Keratinocyte (primary cell): ENCODE data around the gene AHNAK.

Experiments used
- EZH2 ChIP-seq: IDR thresholded peaks from one replicate; pipeline ENCODE4 v1.6.1; 2012; ENCODE audit warnings: inconsistent platforms, mild to moderate bottlenecking, low read length, moderate library complexity
- TF ChIP-seq, protein P1 (sequence below), 3 experiments: IDR thresholded peaks in 1 of 3; conservative IDR thresholded peaks in 1 of 3; optimal IDR thresholded peaks in 1 of 3; 2 replicates in 2 of 3; 3 replicates in 1 of 3; pipeline versions ENCODE3 to v1.5.1; 2011; ENCODE audit warnings: low read length in 3 of 3, mild to moderate bottlenecking in 3 of 3, moderate library complexity in 2 of 3, control low read depth in 1 of 3, inconsistent platforms in 1 of 3; ENCODE audit not compliant: insufficient read depth in 2 of 3; ENCODE audit errors: extremely low read depth in 1 of 3

DNA sequence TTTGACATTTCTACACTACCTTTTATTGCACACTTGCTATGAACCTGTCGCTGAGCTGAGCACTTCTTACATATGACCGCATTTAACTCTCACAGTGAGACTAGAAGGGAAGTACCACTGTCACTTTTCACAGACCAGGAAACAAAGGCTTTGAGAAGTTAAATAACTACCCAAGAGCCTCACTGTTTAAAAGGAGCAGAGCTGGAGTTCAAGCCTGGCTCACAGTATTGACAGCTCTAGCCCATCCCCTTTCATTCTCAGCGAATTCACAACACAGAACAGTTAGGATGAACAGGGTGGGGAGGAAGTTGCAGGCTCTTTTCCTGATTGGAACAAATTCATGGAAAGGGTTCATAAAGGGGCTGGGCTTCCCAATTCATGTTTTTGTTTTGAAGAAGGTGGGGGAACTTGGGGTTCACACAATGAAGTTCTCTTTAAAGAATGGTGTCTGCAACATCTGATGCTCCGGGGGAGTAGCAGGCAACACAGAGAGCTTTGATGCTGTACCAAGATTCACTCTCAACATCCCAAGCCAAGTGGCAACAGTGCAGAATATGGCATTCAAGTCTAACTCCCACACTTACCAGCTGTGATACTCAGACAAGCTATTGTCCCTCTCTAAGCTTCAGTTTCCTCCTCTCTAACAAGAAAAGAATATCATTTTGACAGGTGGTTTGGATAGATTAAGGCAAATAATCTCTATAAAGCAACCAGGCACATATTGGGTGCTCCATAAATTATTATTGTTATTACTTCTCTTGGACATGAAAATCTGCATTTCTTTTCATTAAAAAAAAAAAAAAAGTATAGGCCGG, 110.6 kb downstream of the AHNAK start:
- TF ChIP-seq, protein P1, sequence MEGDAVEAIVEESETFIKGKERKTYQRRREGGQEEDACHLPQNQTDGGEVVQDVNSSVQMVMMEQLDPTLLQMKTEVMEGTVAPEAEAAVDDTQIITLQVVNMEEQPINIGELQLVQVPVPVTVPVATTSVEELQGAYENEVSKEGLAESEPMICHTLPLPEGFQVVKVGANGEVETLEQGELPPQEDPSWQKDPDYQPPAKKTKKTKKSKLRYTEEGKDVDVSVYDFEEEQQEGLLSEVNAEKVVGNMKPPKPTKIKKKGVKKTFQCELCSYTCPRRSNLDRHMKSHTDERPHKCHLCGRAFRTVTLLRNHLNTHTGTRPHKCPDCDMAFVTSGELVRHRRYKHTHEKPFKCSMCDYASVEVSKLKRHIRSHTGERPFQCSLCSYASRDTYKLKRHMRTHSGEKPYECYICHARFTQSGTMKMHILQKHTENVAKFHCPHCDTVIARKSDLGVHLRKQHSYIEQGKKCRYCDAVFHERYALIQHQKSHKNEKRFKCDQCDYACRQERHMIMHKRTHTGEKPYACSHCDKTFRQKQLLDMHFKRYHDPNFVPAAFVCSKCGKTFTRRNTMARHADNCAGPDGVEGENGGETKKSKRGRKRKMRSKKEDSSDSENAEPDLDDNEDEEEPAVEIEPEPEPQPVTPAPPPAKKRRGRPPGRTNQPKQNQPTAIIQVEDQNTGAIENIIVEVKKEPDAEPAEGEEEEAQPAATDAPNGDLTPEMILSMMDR (optimal IDR thresholded peaks at IDR 0.05 in 1 of 3, IDR thresholded peaks at IDR 0.05 in 1 of 3, conservative IDR thresholded peaks at IDR 0.05 in 1 of 3; ENCODE audit: extremely low read depth in 1 of 3, insufficient read depth in 2 of 3, low read length in 3 of 3), result no peak
- TF ChIP-seq EZH2, result no peak
